Thoracic aorta (tissue), 2 donors: Measurements from ENCODE around the gene GRIK4. TPM values are rescaled to one million over a fixed set of nuclear protein-coding genes. Genes with fewer than 3 reads are reported as not detected.

ENCODE experiments used
- ATAC-seq: fragments of 150-250 bp; one replicate; pipeline ENCODE4 v1.8.0; 2017; ENCODE audit warnings: low read depth; ENCODE audit not compliant: insufficient number of reproducible peaks, low FRiP score
- DNase-seq: peaks from one replicate; pipeline ENCODE4 v3.0.0-alpha.2; 2020; ENCODE audit warnings: low spot score
- H3K27ac ChIP-seq, 2 donors: fragments of 200-600 bp; sonication (generic); 1 replicate in 1 of 2; 2 replicates in 1 of 2; pipeline ENCODE4 v1.5.1; 2016; ENCODE audit warnings: mild to moderate bottlenecking in 2 of 2, moderate library complexity in 2 of 2
- H3K27me3 ChIP-seq: fragments of 200-600 bp; sonication (generic); replicated peaks from 2 replicates; pipeline ENCODE4 v1.6.0; 2016; ENCODE audit warnings: mild to moderate bottlenecking; ENCODE audit not compliant: insufficient read depth
- H3K36me3 ChIP-seq: fragments of 200-600 bp; sonication (generic); one replicate; pipeline ENCODE4 v1.5.1; 2016
- H3K4me1 ChIP-seq, 2 donors: fragments of 200-600 bp; sonication (generic); 1 replicate in 1 of 2; 2 replicates in 1 of 2; pipeline versions ENCODE4 v1.5.1 to v1.6.0; 2016; ENCODE audit warnings: low read depth in 2 of 2, mild to moderate bottlenecking in 1 of 2; ENCODE audit not compliant: control insufficient read depth in 1 of 2
- H3K4me3 ChIP-seq: fragments of 200-600 bp; sonication (generic); 2 replicates; pipeline ENCODE4 v1.5.1; 2016; ENCODE audit warnings: mild to moderate bottlenecking
- H3K9me3 ChIP-seq: fragments of 200-600 bp; sonication (generic); 2 replicates; pipeline ENCODE4 v1.5.1; 2016
- CTCF ChIP-seq: fragments of 200-600 bp; sonication (generic); IDR thresholded peaks from one replicate; pipeline ENCODE4 v1.5.1; 2019; ENCODE audit warnings: antibody characterized with exemption
- total RNA-seq, 2 donors: library from RNA; depleted of rRNA; stranded (reverse); fragments of >200 nt; gene quantifications; one replicate each; pipeline versions ENCODE4 v1.1.0 to v1.2.3, GENCODE V29; 2016

The GRIK4 gene
- total RNA-seq, 2 donors from 2014 or later = not detected

DNA sequence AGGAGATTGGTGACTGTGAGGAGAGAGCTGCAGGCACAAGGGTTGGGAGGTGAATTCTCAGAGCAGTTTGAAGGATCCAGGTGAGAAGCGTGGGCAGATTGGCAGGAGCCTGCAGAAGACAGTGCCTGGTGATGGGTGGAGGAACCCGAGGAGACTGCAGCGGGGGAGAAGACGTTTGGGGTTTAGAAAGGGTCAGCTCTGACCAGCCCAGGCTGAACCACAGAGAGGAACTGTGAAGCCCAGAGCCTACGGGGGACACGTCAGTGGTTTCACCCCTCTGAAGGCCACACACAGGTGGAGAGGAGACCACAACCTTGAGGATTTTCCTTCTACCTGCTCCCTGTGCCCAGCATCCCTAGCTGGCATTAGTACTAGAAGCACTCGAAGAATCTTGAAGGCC, 357.5 kb downstream of the GRIK4 start:
- Histone ChIP-seq H3K27me3 (no peaks in the 10 kb centered on the region), H3K27ac (no peak overlapping the region), H3K4me3 (no peak overlapping the region), H3K36me3 (no peaks in the 10 kb centered on the region), H3K4me1 (no peaks in the 10 kb centered on the region), H3K9me3 (no peaks in the 10 kb centered on the region)
- no peak for DNase-seq
- no peak for ATAC-seq
- no peak for TF ChIP-seq CTCF

GRCh38 chr11:120869516-120870011, 358.0 kb downstream of the GRIK4 start:
- Histone ChIP-seq H3K9me3 (no peaks in the 10 kb centered on the region), H3K4me1 (no peaks in the 10 kb centered on the region), H3K36me3 (no peaks in the 10 kb centered on the region), H3K27me3 (no peaks in the 10 kb centered on the region), H3K4me3 (no peak overlapping the region), H3K27ac (no peak overlapping the region)
- DNase-seq = no peak
- no peak for TF ChIP-seq CTCF
- no peak for ATAC-seq

DNA sequence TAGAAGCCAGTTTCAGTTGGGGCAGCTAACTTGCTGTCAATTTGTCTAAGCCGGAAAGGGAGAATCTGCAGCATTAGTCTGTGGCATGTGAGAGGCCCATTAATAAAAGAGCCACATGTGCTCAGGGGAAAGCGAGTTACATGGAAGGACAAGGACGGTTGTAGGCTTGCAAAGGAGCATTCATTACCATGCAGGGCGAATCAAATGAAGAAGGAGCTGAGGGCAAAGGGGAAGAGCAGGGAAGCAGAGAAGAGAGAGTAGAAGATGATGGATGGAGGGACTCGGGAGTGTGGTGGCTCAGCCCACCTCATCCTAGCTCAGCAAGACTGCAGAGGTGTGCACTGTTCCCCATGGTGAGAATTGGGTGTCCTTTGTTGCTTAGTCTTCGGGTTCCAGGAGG, 359.6 kb downstream of the GRIK4 start:
- DNase-seq (no peak), ATAC-seq (no peak)
- no peak for TF ChIP-seq CTCF
- H3K27me3 ChIP-seq = no peaks in the 10 kb centered on the region
- H3K27ac ChIP-seq = no peak overlapping the region
- no peaks in the 10 kb centered on the region for H3K9me3 ChIP-seq
- H3K4me3 ChIP-seq = no peak overlapping the region
- H3K4me1 ChIP-seq = no peaks in the 10 kb centered on the region
- H3K36me3 ChIP-seq = no peaks in the 10 kb centered on the region

GRCh38 chr11:120871924-120872323, 360.4 kb downstream of the GRIK4 start:
- no peaks in the 10 kb centered on the region for H3K36me3 ChIP-seq

GRCh38 chr11:120873966-120874735, 362.6 kb downstream of the GRIK4 start:
- Histone ChIP-seq H3K9me3 (no peaks in the 10 kb centered on the region), H3K4me3 (no peak overlapping the region), H3K4me1 (no peaks in the 10 kb centered on the region), H3K27ac (no peak overlapping the region), H3K27me3 (no peaks in the 10 kb centered on the region), H3K36me3 (no peaks in the 10 kb centered on the region)
- ATAC-seq (no peak), DNase-seq (no peak)
- no peak for TF ChIP-seq CTCF

More at GRCh38 chr11:120871924-120872323, 360.4 kb downstream of the GRIK4 start:
- ATAC-seq = no peak
- no peaks in the 10 kb centered on the region for H3K27me3 ChIP-seq
- no peaks in the 10 kb centered on the region for H3K4me1 ChIP-seq
- H3K27ac ChIP-seq = no peak overlapping the region
- no peak for DNase-seq
- TF ChIP-seq CTCF = no peak
- no peak overlapping the region for H3K4me3 ChIP-seq
- H3K9me3 ChIP-seq = no peaks in the 10 kb centered on the region
